Heart right ventricle (tissue), 16 donors: ENCODE data around the gene PODXL2. TPM values are rescaled to one million over a fixed set of nuclear protein-coding genes. Genes with fewer than 3 reads are reported as not detected.

ENCODE experiments used
- ATAC-seq, 8 donors: fragments of 200-7000 bp; cut with Tn5 transposase; one replicate each; pipeline ENCODE4 v1.9.1; 2020; ENCODE audit warnings: mild to moderate bottlenecking in 8 of 8, moderate library complexity in 8 of 8, moderate number of reproducible peaks in 1 of 8
- DNase-seq, 2 donors: peaks; one replicate each; pipeline ENCODE4 v3.0.0-alpha.2; 2020
- H3K27ac ChIP-seq, 10 donors: fragments of 200-600 bp; sonication (generic) in 2 of 10; one replicate each; pipeline versions ENCODE4 v1.5.0 to v1.8.0; 2020 to 2022; ENCODE audit warnings: mild to moderate bottlenecking in 3 of 10
- H3K27me3 ChIP-seq, 7 donors: fragments of 200-600 bp; one replicate each; pipeline ENCODE4 v1.8.0; 2021 to 2022; ENCODE audit warnings: mild to moderate bottlenecking in 2 of 7
- H3K36me3 ChIP-seq, 9 donors: fragments of 200-600 bp; sonication (generic) in 1 of 9; one replicate each; pipeline versions ENCODE4 v1.5.0 to v1.8.0; 2020 to 2022; ENCODE audit warnings: mild to moderate bottlenecking in 2 of 9
- H3K4me1 ChIP-seq, 9 donors: fragments of 200-600 bp; sonication (generic) in 1 of 9; one replicate each; pipeline versions ENCODE4 v1.5.0 to v1.8.0; 2020 to 2022; ENCODE audit warnings: mild to moderate bottlenecking in 4 of 9
- H3K4me3 ChIP-seq, 10 donors: fragments of 200-600 bp; sonication (generic) in 2 of 10; one replicate each; pipeline versions ENCODE4 v1.5.0 to v1.8.0; 2020 to 2022; ENCODE audit warnings: mild to moderate bottlenecking in 7 of 10, moderate library complexity in 2 of 10
- H3K9me3 ChIP-seq, 11 donors: fragments of 200-600 bp in 10 of 11; sonication (generic) in 2 of 11; one replicate each; pipeline versions ENCODE4 v1.5.0 to v1.8.0; 2013 to 2022; ENCODE audit warnings: mild to moderate bottlenecking in 2 of 11, control low read depth in 1 of 11, moderate library complexity in 1 of 11
- CTCF ChIP-seq, 9 donors: fragments of 200-600 bp; sonication (generic) in 2 of 9; IDR thresholded peaks; one replicate each; pipeline versions ENCODE4 v1.5.0 to v1.8.0; 2021 to 2022; ENCODE audit warnings: antibody characterized with exemption in 9 of 9, mild to moderate bottlenecking in 5 of 9, moderate library complexity in 1 of 9
- WGBS, 2 donors: extraction: QIAGEN DNeasy Blood & Tissue Kit; methylation state at CpG; one replicate each; pipeline ENCODE4 v1.1.7; 2013; ENCODE audit warnings: inconsistent platforms in 1 of 2; 5-methylcytosine and 5-hydroxymethylcytosine counted together
- intact Hi-C, 10 donors: fragments of 100-400 bp; cut with DNase I; formaldehyde crosslinking; loops; one replicate each; pipeline versions ENCODE4 v1.11.1 to v1.14.2; 2022
- polyA plus RNA-seq, 2 donors: library from polyadenylated mRNA; stranded (reverse); fragments of 200-250 nt; gene quantifications; one replicate each; pipeline ENCODE4 v1.2.3, GENCODE V29; 2013
- total RNA-seq, 10 donors: library from RNA; stranded (reverse); fragmentation: NEBNext Ultra II Directional in 3 of 10; extraction: Animal tissue kit (Norgen Biotek cat#: 25700) in 3 of 10; gene quantifications; one replicate each; pipeline versions ENCODE4 v1.2.1 to v1.2.4, GENCODE V29; 2021 to 2023
- donor health status: Arrhythmogenic right ventricular cardiomyopathy.
- donor health status: ischemic (EF 13 %, LVEDD 7.1; RV severe dilation, severe dysfunction).
- donor health status: healthy with polysubstance abuse.
- donor health status: DM: no; HTN: yes; CAD: no.
- donor health status: DM: no; HTN: no; CAD: no.
- donor health status: ischemic (EF 25% LVEDD 6.9; RV normal size, moderate dysfunction).
- donor health status: ischemic (EF 25% LVEDD 5.7; RV mildly dilated, moderate dysfunction).
- donor health status: healthy.
- donor health status: DM: yes; HTN: yes; CAD: no.
- donor health status: Ischemic cardiomyopathy.
- donor health status: ischemic (EF 35%, LVEDD 5.7; RV mildly dilated, moderate dysfunction).
- donor health status: nonischemic (EF 11% LVEDD 7.7; RV severe dilation, severe dysfunction).
- donor health status: DM: yes; HTN: yes; CAD: no.
- donor health status: PGD.
- donor health status: ischemic (EF 29% LVEDD 5.4; RV normal size, mild dysfunction).
- donor health status: nonischemic (EF 23%, LVEDD 6.1; RV moderate dilation, normal function).

The PODXL2 gene
- total and polyA plus RNA-seq, 12 donors, result 0.42 to 4.0 (median 1.5) TPM

- 73 to 84% methylated on average over 9 of the region's 9 CpGs for WGBS, 2 donors
- no peaks in the 10 kb centered on the region for H3K9me3 ChIP-seq
- peak overlapping the region; percentile 64 to 99 (median 80) for H3K27ac ChIP-seq
- peaks cover 13 to 100% (median 86%) of the 10 kb centered on the region in 9 donors for H3K4me1 ChIP-seq
- no peak for DNase-seq
- H3K4me3 ChIP-seq, result no peak overlapping the region
- no peak for ATAC-seq
- peaks cover 0 to 73% (median 8%) of the 10 kb centered on the region in 9 donors for H3K36me3 ChIP-seq
- intact Hi-C loops, result loop anchor here in 1 of 10 donors (5.0 kb wide), 1 partner anchor 35 kb away; no protein-coding TSS in a partner anchor
- TF ChIP-seq CTCF (IDR thresholded peaks at IDR 0.05), result no peak
- H3K27me3 ChIP-seq, result no peaks in the 10 kb centered on the region
These were observed 83.5 kb downstream of the PODXL2 start for GRCh38 chr3:127712461-127712860.

GRCh38 chr3:127712881-127713771 is 84.1 kb downstream of the PODXL2 start:
- Histone ChIP-seq H3K4me1 (peaks cover 8 to 100% (median 83%) of the 10 kb centered on the region in 9 donors), H3K4me3 (peak overlapping the region in 3 of 10 donors; percentile 7 to 27 (median 9))

GRCh38 chr3:127714125-127714571 is 85.2 kb downstream of the PODXL2 start:
- intact Hi-C loops, result loop anchor here in 1 of 10 donors (5.0 kb wide), 1 partner anchor 33 kb away; no protein-coding TSS in a partner anchor
- H3K27me3 ChIP-seq, result no peaks in the 10 kb centered on the region
- 68 to 74% methylated on average over 10 of the region's 10 CpGs for WGBS, 2 donors
- no peak for TF ChIP-seq CTCF (IDR thresholded peaks at IDR 0.05)
- H3K27ac ChIP-seq, result peak overlapping the region; percentile 24 to 99 (median 80)
- ATAC-seq (peak; percentile 40 to 88 (median 76)), DNase-seq (peak in 1 of 2 donors; percentile 71)
- H3K36me3 ChIP-seq, result peaks cover 0 to 88% (median 12%) of the 10 kb centered on the region in 9 donors
- no peaks in the 10 kb centered on the region for H3K9me3 ChIP-seq
- H3K4me1 ChIP-seq, result peaks cover 6 to 100% (median 76%) of the 10 kb centered on the region in 9 donors
- H3K4me3 ChIP-seq, result no peak overlapping the region

More at GRCh38 chr3:127712881-127713771, 84.1 kb downstream of the PODXL2 start:
- ATAC-seq (peak in 5 of 8 donors; percentile 7 to 38 (median 20)), DNase-seq (no peak)
- no peak for TF ChIP-seq CTCF (IDR thresholded peaks at IDR 0.05)
- peak overlapping the region; percentile 64 to 99 (median 80) for H3K27ac ChIP-seq
- H3K36me3 ChIP-seq, result peaks cover 0 to 79% (median 8%) of the 10 kb centered on the region in 9 donors
- WGBS, 2 donors, result 64 to 80% methylated on average over 9 of the region's 9 CpGs
- H3K9me3 ChIP-seq, result no peaks in the 10 kb centered on the region
- intact Hi-C loops, result loop anchor here in 1 of 10 donors (5.0 kb wide), 1 partner anchor 34 kb away; no protein-coding TSS in a partner anchor
- no peaks in the 10 kb centered on the region for H3K27me3 ChIP-seq

- DNase-seq, result no peak
- no peak overlapping the region for H3K4me3 ChIP-seq
- peaks cover 0 to 88% (median 15%) of the 10 kb centered on the region in 9 donors for H3K36me3 ChIP-seq
- WGBS, 2 donors, result 92 to 99% methylated on average over 5 of the region's 5 CpGs
- no peaks in the 10 kb centered on the region for H3K27me3 ChIP-seq
- ATAC-seq, result no peak
- no peak for TF ChIP-seq CTCF (IDR thresholded peaks at IDR 0.05)
- intact Hi-C loops, result loop anchor here in 1 of 10 donors (5.0 kb wide), 1 partner anchor 32 kb away; no protein-coding TSS in a partner anchor
- H3K27ac ChIP-seq, result peak overlapping the region; percentile 24 to 99 (median 80)
- H3K4me1 ChIP-seq, result peaks cover 6 to 99% (median 76%) of the 10 kb centered on the region in 9 donors
- no peaks in the 10 kb centered on the region for H3K9me3 ChIP-seq
These were observed 85.9 kb downstream of the PODXL2 start for GRCh38 chr3:127714866-127715265.
